IPS-NIHi7 (cell line): ENCODE measurements around the gene RPUSD2.

Source experiments
- DNase-seq: peaks from one replicate; pipeline ENCODE4 v3.0.0; 2012; ENCODE audit warnings: mixed read lengths; ENCODE audit errors: extremely low spot score

The RPUSD2 gene

DNA sequence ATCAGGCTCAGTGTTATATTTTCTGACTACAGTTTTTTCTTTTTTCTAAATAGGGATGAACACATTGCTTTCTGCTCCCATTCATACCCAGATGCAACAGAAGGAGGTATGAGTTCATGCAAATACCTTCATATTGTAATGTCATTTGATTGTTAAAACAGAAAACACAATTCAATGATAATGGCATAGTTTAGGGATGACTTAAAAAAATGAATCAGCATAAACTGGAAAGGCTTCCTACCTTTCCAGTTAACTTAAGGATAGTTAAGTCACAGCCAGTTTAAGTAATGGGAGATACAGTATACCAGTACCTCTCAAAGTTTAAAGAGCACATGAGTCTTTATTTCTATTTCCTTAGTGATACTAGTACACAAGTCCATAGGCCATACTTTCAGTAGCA, 49.8 kb downstream of the RPUSD2 start:
- no peak for DNase-seq

GRCh38 chr15:40623361-40623760, 54.3 kb downstream of the RPUSD2 start:
- DNase-seq: no peak
